IPS-20b (cell line): ENCODE measurements around the gene ATF7.
"Not testable (repeated sequence)": the region's sequence is repeated elsewhere in the genome, so short reads cannot be mapped to it uniquely, and the experiment has no call there.

Source experiments
- H3K27ac ChIP-seq: one replicate; pipeline ENCODE4 v1.5.1; 2013; ENCODE audit warnings: low read length
- H3K27me3 ChIP-seq: 2 replicates; pipeline ENCODE4 v1.6.1; 2013; ENCODE audit warnings: mild to moderate bottlenecking, low read length, inconsistent platforms; ENCODE audit not compliant: insufficient read depth
- H3K36me3 ChIP-seq: 2 replicates; pipeline ENCODE4 v1.6.1; 2013; ENCODE audit warnings: low read depth, mild to moderate bottlenecking, inconsistent platforms, low read length, moderate library complexity; ENCODE audit not compliant: insufficient read depth
- H3K4me1 ChIP-seq: 2 replicates; pipeline ENCODE4 v1.6.1; 2013; ENCODE audit warnings: mild to moderate bottlenecking, control low read depth, inconsistent platforms, low read length, moderate library complexity; ENCODE audit not compliant: insufficient read depth
- H3K4me3 ChIP-seq: 2 replicates; pipeline ENCODE4 v1.5.1; 2013; ENCODE audit warnings: mild to moderate bottlenecking, low read length, inconsistent platforms
- H3K9ac ChIP-seq: 2 replicates; pipeline ENCODE4 v1.6.1; 2013; ENCODE audit warnings: low read depth, mild to moderate bottlenecking, inconsistent platforms, low read length, moderate library complexity
- H3K9me3 ChIP-seq: 2 replicates; pipeline ENCODE4 v1.6.1; 2013; ENCODE audit warnings: mild to moderate bottlenecking, low read depth, low read length, inconsistent platforms; ENCODE audit not compliant: insufficient read depth

Gene ATF7

GRCh38 chr12:53481939-53482586, 144.1 kb downstream of the ATF7 start:
- Histone ChIP-seq H3K4me3 (no peak overlapping the region), H3K9ac (no peak overlapping the region), H3K36me3 (peaks cover 98% of the 10 kb centered on the region), H3K27me3 (no peaks in the 10 kb centered on the region), H3K4me1 (peaks cover 8% of the 10 kb centered on the region), H3K9me3 (no peaks in the 10 kb centered on the region), H3K27ac (no peak overlapping the region)

GRCh38 chr12:53481458-53481857, 144.7 kb downstream of the ATF7 start:
- not testable (repeated sequence) for H3K27ac ChIP-seq, H3K4me3 ChIP-seq, H3K9ac ChIP-seq, H3K9me3 ChIP-seq, H3K27me3 ChIP-seq
- peaks cover 11% of the 10 kb centered on the region for H3K4me1 ChIP-seq
- peaks cover 98% of the 10 kb centered on the region for H3K36me3 ChIP-seq

GRCh38 chr12:53480491-53481442, 145.4 kb downstream of the ATF7 start:
- peaks cover 98% of the 10 kb centered on the region for H3K36me3 ChIP-seq

DNA sequence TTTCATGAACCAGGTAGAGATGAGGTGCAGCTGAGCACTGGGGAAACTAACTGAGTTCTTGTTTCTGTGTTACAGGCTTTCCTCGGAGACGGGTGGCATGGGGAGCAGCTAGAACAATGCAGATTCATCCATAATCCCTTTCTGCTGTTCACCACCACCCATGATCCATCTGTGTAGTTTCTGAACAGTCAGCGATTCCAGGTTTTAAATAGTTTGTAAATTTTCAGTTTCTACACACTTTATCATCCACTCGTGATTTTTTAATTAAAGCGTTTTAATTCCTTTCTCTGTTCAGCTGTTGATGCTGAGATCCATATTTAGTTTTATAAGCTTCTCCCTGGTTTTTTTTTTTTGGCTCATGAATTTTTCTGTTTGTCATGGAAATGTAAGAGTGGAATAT, 146.9 kb downstream of the ATF7 start:
- no peak overlapping the region for H3K4me3 ChIP-seq
- H3K9ac ChIP-seq = no peak overlapping the region
- no peak overlapping the region for H3K27ac ChIP-seq
- H3K36me3 ChIP-seq = peaks cover 98% of the 10 kb centered on the region
- no peaks in the 10 kb centered on the region for H3K9me3 ChIP-seq
- no peaks in the 10 kb centered on the region for H3K27me3 ChIP-seq
- peaks cover 11% of the 10 kb centered on the region for H3K4me1 ChIP-seq

More at GRCh38 chr12:53480491-53481442, 145.4 kb downstream of the ATF7 start:
- Histone ChIP-seq H3K9me3 (no peaks in the 10 kb centered on the region), H3K4me3 (no peak overlapping the region), H3K27me3 (no peaks in the 10 kb centered on the region), H3K9ac (no peak overlapping the region), H3K27ac (no peak overlapping the region), H3K4me1 (peaks cover 11% of the 10 kb centered on the region)

GRCh38 chr12:53478865-53479264, 147.3 kb downstream of the ATF7 start:
- Histone ChIP-seq H3K27me3 (no peaks in the 10 kb centered on the region), H3K27ac (no peak overlapping the region), H3K9me3 (no peaks in the 10 kb centered on the region), H3K4me3 (no peak overlapping the region), H3K9ac (no peak overlapping the region), H3K4me1 (peaks cover 11% of the 10 kb centered on the region), H3K36me3 (peaks cover 98% of the 10 kb centered on the region)

GRCh38 chr12:53476769-53477209, 149.4 kb downstream of the ATF7 start:
- H3K27ac ChIP-seq = no peak overlapping the region

GRCh38 chr12:53474819-53475218, 151.4 kb downstream of the ATF7 start:
- Histone ChIP-seq H3K9me3 (no peaks in the 10 kb centered on the region), H3K27me3 (no peaks in the 10 kb centered on the region), H3K36me3 (peaks cover 99% of the 10 kb centered on the region), H3K9ac (no peak overlapping the region), H3K4me3 (no peak overlapping the region), H3K4me1 (peaks cover 5% of the 10 kb centered on the region), H3K27ac (no peak overlapping the region)

More at GRCh38 chr12:53476769-53477209, 149.4 kb downstream of the ATF7 start:
- Histone ChIP-seq H3K4me3 (no peak overlapping the region), H3K27me3 (no peaks in the 10 kb centered on the region), H3K9ac (no peak overlapping the region), H3K9me3 (no peaks in the 10 kb centered on the region), H3K36me3 (peaks cover 100% of the 10 kb centered on the region), H3K4me1 (peaks cover 11% of the 10 kb centered on the region)

GRCh38 chr12:53474077-53474476, 152.1 kb downstream of the ATF7 start:
- Histone ChIP-seq H3K27ac (no peak overlapping the region), H3K27me3 (no peaks in the 10 kb centered on the region), H3K9me3 (no peaks in the 10 kb centered on the region), H3K4me1 (peaks cover 5% of the 10 kb centered on the region), H3K36me3 (peaks cover 99% of the 10 kb centered on the region), H3K4me3 (no peak overlapping the region), H3K9ac (no peak overlapping the region)

GRCh38 chr12:53472056-53472582, 154.1 kb downstream of the ATF7 start:
- H3K27ac ChIP-seq = no peak overlapping the region

DNA sequence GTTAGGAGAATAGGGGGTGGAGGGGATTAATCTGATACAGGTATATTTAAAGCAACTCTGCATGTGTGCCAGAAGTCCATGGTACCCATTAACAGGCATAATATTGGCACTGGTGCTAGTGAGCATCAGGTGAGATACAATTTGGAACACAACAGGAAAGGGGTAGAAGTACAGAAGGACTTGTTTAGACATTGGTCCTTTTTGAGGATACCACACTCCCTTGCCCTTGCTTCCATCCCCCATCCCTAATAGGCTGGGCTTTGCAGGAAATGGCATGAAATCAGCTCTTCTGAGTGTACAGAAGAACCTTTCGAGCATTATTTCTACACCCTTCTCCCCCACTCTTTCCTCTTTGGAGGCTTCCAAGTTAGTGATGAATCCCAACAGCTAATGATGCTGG, 157.9 kb downstream of the ATF7 start:
- Histone ChIP-seq H3K36me3 (peaks cover 99% of the 10 kb centered on the region), H3K27me3 (no peaks in the 10 kb centered on the region), H3K4me1 (peaks cover 6% of the 10 kb centered on the region; the same call in 1 of the 2 replicates), H3K4me3 (no peak overlapping the region), H3K9ac (no peak overlapping the region), H3K27ac (no peak overlapping the region), H3K9me3 (no peaks in the 10 kb centered on the region)

More at GRCh38 chr12:53472056-53472582, 154.1 kb downstream of the ATF7 start:
- peaks cover 2% of the 10 kb centered on the region; the same call in 1 of the 2 replicates for H3K4me1 ChIP-seq
- no peaks in the 10 kb centered on the region for H3K27me3 ChIP-seq
- H3K9ac ChIP-seq = no peak overlapping the region
- no peak overlapping the region for H3K4me3 ChIP-seq
- peaks cover 99% of the 10 kb centered on the region for H3K36me3 ChIP-seq
- H3K9me3 ChIP-seq = no peaks in the 10 kb centered on the region

- Histone ChIP-seq H3K9ac (no peak overlapping the region), H3K36me3 (peaks cover 99% of the 10 kb centered on the region), H3K4me1 (peaks cover 6% of the 10 kb centered on the region; the same call in 1 of the 2 replicates), H3K9me3 (no peaks in the 10 kb centered on the region), H3K27me3 (no peaks in the 10 kb centered on the region), H3K4me3 (no peak overlapping the region), H3K27ac (no peak overlapping the region)
Observed at GRCh38 chr12:53467880-53468279, 158.3 kb downstream of the ATF7 start.
